K562 (cell line): ENCODE measurements around the gene UBE2L3. TPM values are rescaled to one million over a fixed set of nuclear protein-coding genes. Genes with fewer than 3 reads are reported as not detected.
A peak's percentile ranks its signal among the peaks of the same experiment; 100 is the strongest.

ENCODE experiments used
- ATAC-seq: fragments of 200-7000 bp; cut with Tn5 transposase; 3 replicates; pipeline ENCODE4 v1.9.1; 2020; ENCODE audit warnings: moderate library complexity
- BruUV-seq: library from RNA; stranded (reverse); fragments of 400-500 nt; replicated peaks from 2 replicates; lab custom pipeline; 2021; lab: Mats Ljungman, UMichigan
- CTCF ChIA-PET: fragments of 300-600 bp; formaldehyde crosslinking; extraction: SDS; loops from one replicate; lab custom pipeline; 2021; ENCODE audit warnings: low intra/inter-chr PET ratio; lab: Yijun Ruan, JAX
- POLR2A ChIA-PET: fragments of 300-600, 350-650 bp; sonication (Branson Sonifier 250); formaldehyde crosslinking; extraction: SDS; loops from one replicate; lab custom pipeline; 2021; ENCODE audit warnings: antibody characterized with exemption, inconsistent platforms; lab: Yijun Ruan, JAX
- DNase-seq, 4 experiments: peaks; one replicate each; pipeline versions ENCODE4 v3.0.0 to v3.0.0-alpha.2; 2011 to 2018; ENCODE audit warnings: low spot score in 3 of 4, mixed read lengths in 3 of 4; ENCODE audit errors: extremely low read depth in 1 of 4
- FAIRE-seq: peaks from 2 replicates; lab custom pipeline; 2011; peaks lifted over from hg19 to GRCh38; lab: Jason Lieb, UNC
- H2AFZ ChIP-seq: 2 replicates; pipeline ENCODE4 v1.6.0; 2011; ENCODE audit warnings: low read depth, low read length, control low read depth, inconsistent platforms
- H3K27ac ChIP-seq: fragments of 200-600 bp; 3 replicates; pipeline ENCODE4 v1.8.0; 2011; ENCODE audit warnings: low read depth, mild to moderate bottlenecking, control low read depth, inconsistent platforms, low read length, moderate library complexity, mixed read lengths; ENCODE audit errors: extremely low read depth
- H3K27me3 ChIP-seq, 2 experiments: fragments of 300-600 bp in 1 of 2; 2 replicates in 1 of 2; 3 replicates in 1 of 2; pipeline versions ENCODE4 v1.6.0 to v1.8.0; 2011; ENCODE audit warnings: inconsistent platforms in 2 of 2, low read length in 2 of 2, mild to moderate bottlenecking in 1 of 2, mixed read lengths in 1 of 2, moderate library complexity in 1 of 2; ENCODE audit not compliant: control insufficient read depth in 2 of 2, insufficient read depth in 2 of 2
- H3K36me3 ChIP-seq: fragments of 300-600 bp; 3 replicates; pipeline ENCODE4 v1.8.0; 2011; ENCODE audit warnings: mild to moderate bottlenecking, low read length, inconsistent platforms; ENCODE audit not compliant: control insufficient read depth, insufficient read depth
- H3K4me1 ChIP-seq, 2 experiments: fragments of 200-600 bp in 1 of 2; replicated peaks in 1 of 2; 2 replicates in 1 of 2; 3 replicates in 1 of 2; pipeline versions ENCODE4 v1.5.1 to v1.8.0; 2011; ENCODE audit warnings: inconsistent platforms in 2 of 2, low read length in 2 of 2, mild to moderate bottlenecking in 1 of 2, mixed read lengths in 1 of 2, moderate library complexity in 1 of 2; ENCODE audit not compliant: control insufficient read depth in 2 of 2, insufficient read depth in 2 of 2
- H3K4me2 ChIP-seq: 2 replicates; pipeline ENCODE4 v1.6.1; 2011; ENCODE audit warnings: low read length, control low read depth, inconsistent platforms, mixed read lengths; ENCODE audit not compliant: insufficient read depth
- H3K4me3 ChIP-seq: fragments of 200-600 bp; sonication (generic), shearing (Covaris generic); 2 replicates; pipeline ENCODE4 v1.5.1; 2016; ENCODE audit warnings: control low read depth, inconsistent platforms
- H3K79me2 ChIP-seq: fragments of 200-600 bp; 3 replicates; pipeline ENCODE4 v1.8.0; 2011; ENCODE audit warnings: low read length, inconsistent platforms; ENCODE audit not compliant: control insufficient read depth, insufficient read depth
- H3K9ac ChIP-seq, 2 experiments: 2 replicates each; pipeline versions ENCODE4 v1.6.0 to v1.6.1; 2011; ENCODE audit warnings: low read depth in 2 of 2, low read length in 2 of 2, control low read depth in 1 of 2, inconsistent platforms in 1 of 2, mild to moderate bottlenecking in 1 of 2, mixed read lengths in 1 of 2; ENCODE audit not compliant: insufficient read depth in 1 of 2
- H3K9me1 ChIP-seq: one replicate; pipeline ENCODE4 v1.6.0; 2011; ENCODE audit warnings: inconsistent platforms, mild to moderate bottlenecking, low read length, moderate library complexity; ENCODE audit not compliant: control insufficient read depth, insufficient read depth
- H3K9me3 ChIP-seq: replicated peaks from 2 replicates; pipeline ENCODE4 v1.5.1; 2011; ENCODE audit warnings: low read depth, low read length, inconsistent platforms; ENCODE audit not compliant: control insufficient read depth, insufficient read depth
- H4K20me1 ChIP-seq: replicated peaks from 2 replicates; pipeline ENCODE4 v1.6.1; 2011; ENCODE audit warnings: low read length, inconsistent platforms, mixed read lengths; ENCODE audit not compliant: control insufficient read depth, insufficient read depth
- CEBPB ChIP-seq: fragments of 450-650 bp; IDR thresholded peaks from 2 replicates; pipeline ENCODE4 v1.6.1; 2016; ENCODE audit warnings: missing genetic modification characterization, missing compliant biosample characterization
- JUND ChIP-seq, 2 experiments: IDR thresholded peaks; 2 replicates in 1 of 2; 3 replicates in 1 of 2; pipeline ENCODE4 v1.6.1; 2011; ENCODE audit warnings: borderline replicate concordance in 2 of 2, low read depth in 2 of 2, low read length in 2 of 2, improper control_type of control experiment in 1 of 2, missing biosample characterization in 1 of 2, missing genetic modification characterization in 1 of 2, missing genetic modification reagents in 1 of 2
- KAT7 ChIP-seq: sonication (generic); formaldehyde crosslinking; IDR thresholded peaks from 2 replicates; pipeline ENCODE4 v1.8.0; 2022; ENCODE audit warnings: missing genetic modification reagents, mild to moderate bottlenecking, borderline replicate concordance
- RCOR1 ChIP-seq, 2 experiments: IDR thresholded peaks; 2 replicates each; pipeline ENCODE4 v1.6.1; 2012; ENCODE audit warnings: low read depth in 2 of 2, low read length in 2 of 2, borderline replicate concordance in 1 of 2, improper control_type of control experiment in 1 of 2
- ZBTB8A ChIP-seq: fragments of 450-650 bp; IDR thresholded peaks from 2 replicates; pipeline ENCODE4 v1.6.1; 2018; ENCODE audit warnings: mild to moderate bottlenecking, moderate library complexity; ENCODE audit not compliant: partially characterized antibody
- ZFP36 ChIP-seq: fragments of 150-350 bp; IDR thresholded peaks from 2 replicates; pipeline ENCODE4 v1.6.1; 2018; ENCODE audit warnings: low read length, low read depth; ENCODE audit not compliant: partially characterized antibody
- ZKSCAN1 ChIP-seq: fragments of 150-350 bp; IDR thresholded peaks from 2 replicates; pipeline ENCODE4 v1.6.1; 2016; ENCODE audit warnings: low read depth, low read length
- WGBS: fragments of 100-300 bp; shearing (Covaris generic); methylation state at CpG from one replicate; pipeline ENCODE4 v1.1.6; 2016; ENCODE audit warnings: low coverage, mixed read lengths; ENCODE audit not compliant: insufficient coverage; ENCODE audit errors: missing lambda C conversion rate; 5-methylcytosine and 5-hydroxymethylcytosine counted together
- in situ Hi-C: fragments of 300-500 bp; cut with MboI; formaldehyde crosslinking; loops from 4 replicates; pipeline ENCODE4 v1.15.0; 2018; ENCODE audit warnings: inconsistent platforms, mixed read lengths
- intact Hi-C: fragments of 100-400 bp; cut with micrococcal nuclease; formaldehyde crosslinking; loops from 2 replicates; pipeline ENCODE4 v1.14.2; 2022
- polyA plus RNA-seq, 8 experiments: library from polyadenylated mRNA; depleted of rRNA in 4 of 8; stranded (reverse) in 5 of 8; unstranded in 3 of 8; fragments of >200 nt; fragmentation: Nextera tagmentation in 2 of 8; fragmentation: Illumina TruSeq in 1 of 8; extraction: Ambion mirVana in 2 of 8; extraction: Trizol in 1 of 8; gene quantifications; 2 replicates each; pipeline versions ENCODE4 v1.2.1 to v1.2.3, GENCODE V29; 2011 to 2014; ENCODE audit warnings: inconsistent platforms in 1 of 8, missing spikeins in 1 of 8
- total RNA-seq, 7 experiments: library from RNA; depleted of rRNA in 6 of 7; stranded (reverse); fragments of >200 nt in 6 of 7; fragmentation: Illumina TruSeq in 2 of 7; extraction: Trizol in 2 of 7; gene quantifications; 2 replicates each; pipeline versions ENCODE4 v1.2.1 to v1.2.3, GENCODE V29; 2011 to 2021; ENCODE audit warnings: low replicate concordance in 1 of 7
- TF ChIP-seq, protein P1 (sequence below): fragments of 450-650 bp; IDR thresholded peaks from 2 replicates; pipeline ENCODE4 v1.6.1; 2016
- TF ChIP-seq, protein P2 (sequence below), 2 experiments: fragments of 450-650 bp in 1 of 2; sonication (generic) in 1 of 2; formaldehyde crosslinking in 1 of 2; IDR thresholded peaks in 1 of 2; conservative IDR thresholded peaks in 1 of 2; 2 replicates each; pipeline versions ENCODE4 v1.6.1 to v1.8.1; 2016 to 2023; ENCODE audit warnings: mild to moderate bottlenecking in 2 of 2, moderate library complexity in 2 of 2, inconsistent platforms in 1 of 2, missing genetic modification reagents in 1 of 2

The UBE2L3 gene
- total and polyA plus RNA-seq, 9 of the 15 experiments (the other 6 are each of a cell fraction or from before 2014, with no cell fraction given) = 215 to 625 (median 285) TPM

GRCh38 chr22:21661991-21662390, 94.5 kb downstream of the UBE2L3 start:
- Histone ChIP-seq H3K79me2 (peaks cover 11% of the 10 kb centered on the region), H4K20me1 (no peaks in the 10 kb centered on the region), H3K9me1 (peaks cover 8% of the 10 kb centered on the region), H2AFZ (no peak overlapping the region), H3K27ac (no peak overlapping the region)
- ATAC-seq (no peak), FAIRE-seq (no peak)
- intact Hi-C loops = no loop called here
- no TSS peak for BruUV-seq
- CTCF ChIA-PET = no interaction called here
- TF ChIP-seq CEBPB (tag) (no peak), JUND (IDR thresholded peaks at IDR 0.05; ENCODE audit: borderline replicate concordance, low read depth, low read length) (0 out of 2 replicates have a peak, but pooled peaks have one; percentile 15), JUND (tag; IDR thresholded peaks at IDR 0.05; ENCODE audit: borderline replicate concordance, low read depth, low read length) (no peak), ZFP36 (peak; percentile 98), ZKSCAN1 (peak; percentile 38; the same call in 1 of the 2 replicates), ZBTB8A (no peak), RCOR1 (IDR thresholded peaks at IDR 0.05; ENCODE audit: borderline replicate concordance in 1 of 2, low read depth in 2 of 2, low read length in 2 of 2) (peak in 1 of 2 experiments; percentile 64; a peak in 1 of 4 replicates), KAT7 (CRISPR knock-in tag) (no peak)
- TF ChIP-seq, protein P1, sequence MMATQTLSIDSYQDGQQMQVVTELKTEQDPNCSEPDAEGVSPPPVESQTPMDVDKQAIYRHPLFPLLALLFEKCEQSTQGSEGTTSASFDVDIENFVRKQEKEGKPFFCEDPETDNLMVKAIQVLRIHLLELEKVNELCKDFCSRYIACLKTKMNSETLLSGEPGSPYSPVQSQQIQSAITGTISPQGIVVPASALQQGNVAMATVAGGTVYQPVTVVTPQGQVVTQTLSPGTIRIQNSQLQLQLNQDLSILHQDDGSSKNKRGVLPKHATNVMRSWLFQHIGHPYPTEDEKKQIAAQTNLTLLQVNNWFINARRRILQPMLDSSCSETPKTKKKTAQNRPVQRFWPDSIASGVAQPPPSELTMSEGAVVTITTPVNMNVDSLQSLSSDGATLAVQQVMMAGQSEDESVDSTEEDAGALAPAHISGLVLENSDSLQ = no peak
- TF ChIP-seq, protein P2, sequence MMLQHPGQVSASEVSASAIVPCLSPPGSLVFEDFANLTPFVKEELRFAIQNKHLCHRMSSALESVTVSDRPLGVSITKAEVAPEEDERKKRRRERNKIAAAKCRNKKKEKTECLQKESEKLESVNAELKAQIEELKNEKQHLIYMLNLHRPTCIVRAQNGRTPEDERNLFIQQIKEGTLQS (IDR thresholded peaks at IDR 0.05) = no peak
- TF ChIP-seq, protein P2 (CRISPR knock-in tag; conservative IDR thresholded peaks at IDR 0.05) = peak; percentile 66; the same call in 1 of the 2 replicates
- TF ChIP-seq, all 486 proteins: peak for 5
- WGBS = 33% methylated on average over 5 of the region's 5 CpGs
- H3K4me2 ChIP-seq = no peak overlapping the region
- POLR2A ChIA-PET = interaction anchor here (1.8 to 8.9 kb wide), 4 partner anchors 9 to 30 kb away, joined by 4 to 167 read pairs (median 43); partner anchors contain the start of genes CCDC116 and SDF2L1
- no peaks in the 10 kb centered on the region for H3K27me3 ChIP-seq
- DNase-seq = no peak
- no peak overlapping the region for H3K9ac ChIP-seq
- 0 out of 2 replicates have a peak, but pooled peaks cover 2% of the 10 kb centered on the region for H3K9me3 ChIP-seq
- peaks cover 12 to 43% of the 10 kb centered on the region in 2 experiments for H3K4me1 ChIP-seq
- no peaks in the 10 kb centered on the region for H3K36me3 ChIP-seq
- in situ Hi-C loops = loop anchor here (25.0 kb wide), 1 partner anchor 1325 kb away; no protein-coding TSS in a partner anchor
- H3K4me3 ChIP-seq = no peak overlapping the region
